Measurements from ENCODE around the gene HDDC2.
A peak's percentile ranks its signal among the peaks of the same experiment; 100 is the strongest.

The HDDC2 gene

GRCh38 chr6:125301435-125302391 is at the start of gene HDDC2:
TSS of gene HDDC2 (minus strand) at chr6:125301967. CDS start at chr6:125301932, 35 bp downstream.
- peak within 1 kb of the TSS; percentile 70 for H3K27ac ChIP-seq (ENCODE audit: low read length)
- peaks cover 3% of the 10 kb centered on the region for H3K4me1 ChIP-seq (ENCODE audit: control insufficient read depth, insufficient read depth, low read length)
- no peaks in the 10 kb centered on the region for H3K9me3 ChIP-seq (ENCODE audit: control insufficient read depth in 2 of 2, low read length in 2 of 2)
- H3K36me3 ChIP-seq (ENCODE audit: control insufficient read depth in 2 of 2, insufficient read depth in 2 of 2, low read length in 2 of 2), result peaks cover 11 to 13% of the 10 kb centered on the region in 2 donors
- H3K9ac ChIP-seq (ENCODE audit: low read length in 2 of 2), result peak within 1 kb of the TSS; percentile 84 to 88
- H3K27me3 ChIP-seq (ENCODE audit: control insufficient read depth in 1 of 2, insufficient read depth in 2 of 2, low read length in 2 of 2), result no peaks in the 10 kb centered on the region
- H3K4me3 ChIP-seq (ENCODE audit: low read length in 2 of 2), result peak within 1 kb of the TSS; percentile 78 to 80

- Histone ChIP-seq H3K9ac (ENCODE audit: low read length in 2 of 2) (no peak overlapping the region), H3K9me3 (ENCODE audit: control insufficient read depth in 2 of 2, low read length in 2 of 2) (no peaks in the 10 kb centered on the region), H3K27me3 (ENCODE audit: control insufficient read depth in 1 of 2, insufficient read depth in 2 of 2, low read length in 2 of 2) (peaks cover 0 to 4% of the 10 kb centered on the region in 2 donors), H3K27ac (ENCODE audit: low read length) (peak overlapping the region; percentile 26), H3K4me1 (ENCODE audit: control insufficient read depth, insufficient read depth, low read length) (no peaks in the 10 kb centered on the region), H3K36me3 (ENCODE audit: control insufficient read depth in 2 of 2, insufficient read depth in 2 of 2, low read length in 2 of 2) (no peaks in the 10 kb centered on the region), H3K4me3 (ENCODE audit: low read length in 2 of 2) (no peak overlapping the region)
Measured at GRCh38 chr6:125346926-125347563, 45.3 kb upstream of the HDDC2 start.

GRCh38 chr6:125346201-125346925 is 44.6 kb upstream of the HDDC2 start:
- Histone ChIP-seq H3K4me3 (ENCODE audit: low read length in 2 of 2) (no peak overlapping the region), H3K27ac (ENCODE audit: low read length) (peak overlapping the region; percentile 26), H3K36me3 (ENCODE audit: control insufficient read depth in 2 of 2, insufficient read depth in 2 of 2, low read length in 2 of 2) (no peaks in the 10 kb centered on the region), H3K27me3 (ENCODE audit: control insufficient read depth in 1 of 2, insufficient read depth in 2 of 2, low read length in 2 of 2) (peaks cover 0 to 4% of the 10 kb centered on the region in 2 donors), H3K4me1 (ENCODE audit: control insufficient read depth, insufficient read depth, low read length) (no peaks in the 10 kb centered on the region), H3K9ac (ENCODE audit: low read length in 2 of 2) (no peak overlapping the region), H3K9me3 (ENCODE audit: control insufficient read depth in 2 of 2, low read length in 2 of 2) (peaks cover 0 to 2% of the 10 kb centered on the region in 2 donors)

GRCh38 chr6:125341460-125341859 is 39.7 kb upstream of the HDDC2 start:
- H3K27ac ChIP-seq (ENCODE audit: low read length), result no peak overlapping the region
- no peaks in the 10 kb centered on the region for H3K36me3 ChIP-seq (ENCODE audit: control insufficient read depth in 2 of 2, insufficient read depth in 2 of 2, low read length in 2 of 2)

GRCh38 chr6:125340991-125341390 is 39.2 kb upstream of the HDDC2 start:
- Histone ChIP-seq H3K4me3 (ENCODE audit: low read length in 2 of 2) (no peak overlapping the region), H3K27me3 (ENCODE audit: control insufficient read depth in 1 of 2, insufficient read depth in 2 of 2, low read length in 2 of 2) (peaks cover 0 to 3% of the 10 kb centered on the region in 2 donors), H3K4me1 (ENCODE audit: control insufficient read depth, insufficient read depth, low read length) (no peaks in the 10 kb centered on the region), H3K36me3 (ENCODE audit: control insufficient read depth in 2 of 2, insufficient read depth in 2 of 2, low read length in 2 of 2) (no peaks in the 10 kb centered on the region), H3K27ac (ENCODE audit: low read length) (no peak overlapping the region), H3K9me3 (ENCODE audit: control insufficient read depth in 2 of 2, low read length in 2 of 2) (peaks cover 0 to 2% of the 10 kb centered on the region in 2 donors), H3K9ac (ENCODE audit: low read length in 2 of 2) (no peak overlapping the region)

More at GRCh38 chr6:125341460-125341859, 39.7 kb upstream of the HDDC2 start:
- Histone ChIP-seq H3K9ac (ENCODE audit: low read length in 2 of 2) (no peak overlapping the region), H3K4me3 (ENCODE audit: low read length in 2 of 2) (no peak overlapping the region), H3K27me3 (ENCODE audit: control insufficient read depth in 1 of 2, insufficient read depth in 2 of 2, low read length in 2 of 2) (peaks cover 0 to 4% of the 10 kb centered on the region in 2 donors), H3K4me1 (ENCODE audit: control insufficient read depth, insufficient read depth, low read length) (no peaks in the 10 kb centered on the region), H3K9me3 (ENCODE audit: control insufficient read depth in 2 of 2, low read length in 2 of 2) (peaks cover 0 to 2% of the 10 kb centered on the region in 2 donors)

- Histone ChIP-seq H3K27ac (ENCODE audit: low read length) (no peak overlapping the region), H3K4me1 (ENCODE audit: control insufficient read depth, insufficient read depth, low read length) (no peaks in the 10 kb centered on the region), H3K36me3 (ENCODE audit: control insufficient read depth in 2 of 2, insufficient read depth in 2 of 2, low read length in 2 of 2) (no peaks in the 10 kb centered on the region)
Measured at GRCh38 chr6:125340175-125340835, 38.5 kb upstream of the HDDC2 start.

GRCh38 chr6:125339653-125340052 is 37.9 kb upstream of the HDDC2 start:
- Histone ChIP-seq H3K4me3 (ENCODE audit: low read length in 2 of 2) (no peak overlapping the region), H3K9ac (ENCODE audit: low read length in 2 of 2) (no peak overlapping the region), H3K9me3 (ENCODE audit: control insufficient read depth in 2 of 2, low read length in 2 of 2) (peaks cover 0 to 2% of the 10 kb centered on the region in 2 donors), H3K27me3 (ENCODE audit: control insufficient read depth in 1 of 2, insufficient read depth in 2 of 2, low read length in 2 of 2) (no peaks in the 10 kb centered on the region), H3K4me1 (ENCODE audit: control insufficient read depth, insufficient read depth, low read length) (no peaks in the 10 kb centered on the region), H3K36me3 (ENCODE audit: control insufficient read depth in 2 of 2, insufficient read depth in 2 of 2, low read length in 2 of 2) (no peaks in the 10 kb centered on the region), H3K27ac (ENCODE audit: low read length) (no peak overlapping the region)

More at GRCh38 chr6:125340175-125340835, 38.5 kb upstream of the HDDC2 start:
- Histone ChIP-seq H3K4me3 (ENCODE audit: low read length in 2 of 2) (no peak overlapping the region), H3K9ac (ENCODE audit: low read length in 2 of 2) (no peak overlapping the region), H3K9me3 (ENCODE audit: control insufficient read depth in 2 of 2, low read length in 2 of 2) (peaks cover 0 to 2% of the 10 kb centered on the region in 2 donors), H3K27me3 (ENCODE audit: control insufficient read depth in 1 of 2, insufficient read depth in 2 of 2, low read length in 2 of 2) (no peaks in the 10 kb centered on the region)

GRCh38 chr6:125338381-125338780 is 36.6 kb upstream of the HDDC2 start:
- H3K4me1 ChIP-seq (ENCODE audit: control insufficient read depth, insufficient read depth, low read length), result no peaks in the 10 kb centered on the region
- no peaks in the 10 kb centered on the region for H3K36me3 ChIP-seq (ENCODE audit: control insufficient read depth in 2 of 2, insufficient read depth in 2 of 2, low read length in 2 of 2)
- no peak overlapping the region for H3K9ac ChIP-seq (ENCODE audit: low read length in 2 of 2)
- no peaks in the 10 kb centered on the region for H3K27me3 ChIP-seq (ENCODE audit: control insufficient read depth in 1 of 2, insufficient read depth in 2 of 2, low read length in 2 of 2)
- no peak overlapping the region for H3K4me3 ChIP-seq (ENCODE audit: low read length in 2 of 2)
- H3K9me3 ChIP-seq (ENCODE audit: control insufficient read depth in 2 of 2, low read length in 2 of 2), result peaks cover 0 to 2% of the 10 kb centered on the region in 2 donors
- H3K27ac ChIP-seq (ENCODE audit: low read length), result no peak overlapping the region

- Histone ChIP-seq H3K36me3 (ENCODE audit: control insufficient read depth in 2 of 2, insufficient read depth in 2 of 2, low read length in 2 of 2) (no peaks in the 10 kb centered on the region), H3K9me3 (ENCODE audit: control insufficient read depth in 2 of 2, low read length in 2 of 2) (peaks cover 0 to 2% of the 10 kb centered on the region in 2 donors), H3K9ac (ENCODE audit: low read length in 2 of 2) (no peak overlapping the region), H3K27me3 (ENCODE audit: control insufficient read depth in 1 of 2, insufficient read depth in 2 of 2, low read length in 2 of 2) (no peaks in the 10 kb centered on the region), H3K4me1 (ENCODE audit: control insufficient read depth, insufficient read depth, low read length) (no peaks in the 10 kb centered on the region), H3K27ac (ENCODE audit: low read length) (no peak overlapping the region), H3K4me3 (ENCODE audit: low read length in 2 of 2) (no peak overlapping the region)
Measured at GRCh38 chr6:125337706-125338105, 35.9 kb upstream of the HDDC2 start.

- Histone ChIP-seq H3K9ac (ENCODE audit: low read length in 2 of 2) (no peak overlapping the region), H3K36me3 (ENCODE audit: control insufficient read depth in 2 of 2, insufficient read depth in 2 of 2, low read length in 2 of 2) (no peaks in the 10 kb centered on the region), H3K27me3 (ENCODE audit: control insufficient read depth in 1 of 2, insufficient read depth in 2 of 2, low read length in 2 of 2) (no peaks in the 10 kb centered on the region), H3K4me1 (ENCODE audit: control insufficient read depth, insufficient read depth, low read length) (no peaks in the 10 kb centered on the region), H3K9me3 (ENCODE audit: control insufficient read depth in 2 of 2, low read length in 2 of 2) (no peaks in the 10 kb centered on the region), H3K4me3 (ENCODE audit: low read length in 2 of 2) (no peak overlapping the region), H3K27ac (ENCODE audit: low read length) (no peak overlapping the region)
Measured at GRCh38 chr6:125332664-125333063, 30.9 kb upstream of the HDDC2 start.
